Measurements from ENCODE around the gene GMDS. TPM values are rescaled to one million over a fixed set of nuclear protein-coding genes. Genes with fewer than 3 reads are reported as not detected.

GMDS gene
- total and polyA plus RNA-seq, 2 of the 13 experiments (the other 11 are each of a cell fraction or from before 2014, with no cell fraction given): 64.4 to 112 TPM

DNA sequence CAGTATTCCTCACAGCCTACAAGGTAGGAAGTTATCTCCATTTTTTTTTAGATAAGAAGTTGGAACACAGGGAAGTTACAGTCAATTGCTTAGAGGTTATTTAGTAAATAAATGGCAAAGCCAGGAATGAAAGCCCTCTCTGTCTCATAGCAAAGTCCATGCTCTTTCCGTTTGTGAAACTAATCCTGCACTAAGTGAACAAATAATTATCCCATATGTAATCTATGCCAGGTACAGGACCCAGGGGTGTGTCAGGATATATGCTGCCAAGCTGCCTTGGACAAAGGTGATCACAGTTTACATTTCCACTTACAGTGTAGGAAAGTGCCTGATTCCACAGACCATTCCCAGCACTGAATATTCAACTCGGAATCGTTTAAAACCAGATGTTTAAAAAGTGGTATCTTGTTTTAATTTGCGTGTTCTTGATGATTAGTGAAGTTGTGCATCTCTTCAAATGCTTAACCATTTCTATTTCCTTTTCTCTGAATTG lies 13.6 kb upstream of the GMDS start (continued):
- no peak for TF ChIP-seq AFF4 (CRISPR knock-in tag; IDR thresholded peaks at IDR 0.05)
- TF ChIP-seq IRX3 (CRISPR knock-in tag; IDR thresholded peaks at IDR 0.05; ENCODE audit: borderline replicate concordance, low read depth): no peak
- TF ChIP-seq RORA (CRISPR knock-in tag; IDR thresholded peaks at IDR 0.05): no peak
- TF ChIP-seq MIXL1 (CRISPR knock-in tag; IDR thresholded peaks at IDR 0.05): peak; percentile 97
- TF ChIP-seq ATF6 (CRISPR knock-in tag; conservative IDR thresholded peaks at IDR 0.05): no peak
- TF ChIP-seq GZF1 (CRISPR knock-in tag; IDR thresholded peaks at IDR 0.05): no peak
- TF ChIP-seq ZNF720 (CRISPR knock-in tag; IDR thresholded peaks at IDR 0.05): no peak
- TF ChIP-seq, protein P1, sequence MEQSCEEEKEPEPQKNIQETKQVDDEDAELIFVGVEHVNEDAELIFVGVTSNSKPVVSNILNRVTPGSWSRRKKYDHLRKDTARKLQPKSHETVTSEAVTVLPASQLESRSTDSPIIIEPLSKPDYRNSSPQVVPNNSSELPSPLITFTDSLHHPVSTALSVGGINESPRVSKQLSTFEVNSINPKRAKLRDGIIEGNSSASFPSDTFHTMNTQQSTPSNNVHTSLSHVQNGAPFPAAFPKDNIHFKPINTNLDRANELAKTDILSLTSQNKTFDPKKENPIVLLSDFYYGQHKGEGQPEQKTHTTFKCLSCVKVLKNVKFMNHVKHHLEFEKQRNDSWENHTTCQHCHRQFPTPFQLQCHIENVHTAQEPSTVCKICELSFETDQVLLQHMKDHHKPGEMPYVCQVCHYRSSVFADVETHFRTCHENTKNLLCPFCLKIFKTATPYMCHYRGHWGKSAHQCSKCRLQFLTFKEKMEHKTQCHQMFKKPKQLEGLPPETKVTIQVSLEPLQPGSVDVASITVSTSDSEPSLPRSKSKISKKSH (CRISPR knock-in tag; IDR thresholded peaks at IDR 0.05; ENCODE audit: borderline replicate concordance): no peak
- TF ChIP-seq POLR2AphosphoS2 (IDR thresholded peaks at IDR 0.05; ENCODE audit: low read depth, low read length): no peak
- TF ChIP-seq JUND (CRISPR knock-in tag; IDR thresholded peaks at IDR 0.05): no peak
- peak; percentile 82 for TF ChIP-seq TEAD3 (CRISPR knock-in tag; optimal IDR thresholded peaks at IDR 0.05; ENCODE audit: borderline replicate concordance)
- no peak for TF ChIP-seq PRPF4 (IDR thresholded peaks at IDR 0.05; ENCODE audit: low read depth, low read length, poor library complexity, severe bottlenecking)
- TF ChIP-seq, protein P2, sequence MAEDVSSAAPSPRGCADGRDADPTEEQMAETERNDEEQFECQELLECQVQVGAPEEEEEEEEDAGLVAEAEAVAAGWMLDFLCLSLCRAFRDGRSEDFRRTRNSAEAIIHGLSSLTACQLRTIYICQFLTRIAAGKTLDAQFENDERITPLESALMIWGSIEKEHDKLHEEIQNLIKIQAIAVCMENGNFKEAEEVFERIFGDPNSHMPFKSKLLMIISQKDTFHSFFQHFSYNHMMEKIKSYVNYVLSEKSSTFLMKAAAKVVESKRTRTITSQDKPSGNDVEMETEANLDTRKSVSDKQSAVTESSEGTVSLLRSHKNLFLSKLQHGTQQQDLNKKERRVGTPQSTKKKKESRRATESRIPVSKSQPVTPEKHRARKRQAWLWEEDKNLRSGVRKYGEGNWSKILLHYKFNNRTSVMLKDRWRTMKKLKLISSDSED (CRISPR knock-in tag; IDR thresholded peaks at IDR 0.05): no peak
- no peak for TF ChIP-seq AHR (CRISPR knock-in tag; IDR thresholded peaks at IDR 0.05)
- no peak for TF ChIP-seq SMAD9 (CRISPR knock-in tag; IDR thresholded peaks at IDR 0.05)
- peak; percentile 58 for TF ChIP-seq NR2F6 (IDR thresholded peaks at IDR 0.05)
- TF ChIP-seq NR2F6 (CRISPR knock-in tag; IDR thresholded peaks at IDR 0.05): peak; percentile 57; the same call in 1 of the 2 replicates
- no peak for TF ChIP-seq RBM39 (IDR thresholded peaks at IDR 0.05; ENCODE audit: low read depth, low read length, poor library complexity, severe bottlenecking)
- TF ChIP-seq ZNF614 (CRISPR knock-in tag; IDR thresholded peaks at IDR 0.05; ENCODE audit: borderline replicate concordance): peak; percentile 69
- TF ChIP-seq KDM2A (CRISPR knock-in tag; IDR thresholded peaks at IDR 0.05; ENCODE audit: borderline replicate concordance, low read depth): no peak
- no peak for TF ChIP-seq NONO (IDR thresholded peaks at IDR 0.05)
- peak; percentile 36; the same call in 1 of the 2 replicates for TF ChIP-seq NONO (CRISPR knock-in tag; conservative IDR thresholded peaks at IDR 0.05)
- TF ChIP-seq, protein P3, sequence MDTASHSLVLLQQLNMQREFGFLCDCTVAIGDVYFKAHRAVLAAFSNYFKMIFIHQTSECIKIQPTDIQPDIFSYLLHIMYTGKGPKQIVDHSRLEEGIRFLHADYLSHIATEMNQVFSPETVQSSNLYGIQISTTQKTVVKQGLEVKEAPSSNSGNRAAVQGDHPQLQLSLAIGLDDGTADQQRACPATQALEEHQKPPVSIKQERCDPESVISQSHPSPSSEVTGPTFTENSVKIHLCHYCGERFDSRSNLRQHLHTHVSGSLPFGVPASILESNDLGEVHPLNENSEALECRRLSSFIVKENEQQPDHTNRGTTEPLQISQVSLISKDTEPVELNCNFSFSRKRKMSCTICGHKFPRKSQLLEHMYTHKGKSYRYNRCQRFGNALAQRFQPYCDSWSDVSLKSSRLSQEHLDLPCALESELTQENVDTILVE (CRISPR knock-in tag; IDR thresholded peaks at IDR 0.05): no peak
